ENCODE measurements around the gene PBX4. TPM values are rescaled to one million over a fixed set of nuclear protein-coding genes. Genes with fewer than 3 reads are reported as not detected.
A peak's percentile ranks its signal among the peaks of the same experiment; 100 is the strongest.

Gene PBX4
- total and polyA plus RNA-seq, 10 of the 15 experiments (the other 5 are each of a cell fraction or from before 2014, with no cell fraction given), result 0.18 to 17.3 (median 4.2) TPM

DNA sequence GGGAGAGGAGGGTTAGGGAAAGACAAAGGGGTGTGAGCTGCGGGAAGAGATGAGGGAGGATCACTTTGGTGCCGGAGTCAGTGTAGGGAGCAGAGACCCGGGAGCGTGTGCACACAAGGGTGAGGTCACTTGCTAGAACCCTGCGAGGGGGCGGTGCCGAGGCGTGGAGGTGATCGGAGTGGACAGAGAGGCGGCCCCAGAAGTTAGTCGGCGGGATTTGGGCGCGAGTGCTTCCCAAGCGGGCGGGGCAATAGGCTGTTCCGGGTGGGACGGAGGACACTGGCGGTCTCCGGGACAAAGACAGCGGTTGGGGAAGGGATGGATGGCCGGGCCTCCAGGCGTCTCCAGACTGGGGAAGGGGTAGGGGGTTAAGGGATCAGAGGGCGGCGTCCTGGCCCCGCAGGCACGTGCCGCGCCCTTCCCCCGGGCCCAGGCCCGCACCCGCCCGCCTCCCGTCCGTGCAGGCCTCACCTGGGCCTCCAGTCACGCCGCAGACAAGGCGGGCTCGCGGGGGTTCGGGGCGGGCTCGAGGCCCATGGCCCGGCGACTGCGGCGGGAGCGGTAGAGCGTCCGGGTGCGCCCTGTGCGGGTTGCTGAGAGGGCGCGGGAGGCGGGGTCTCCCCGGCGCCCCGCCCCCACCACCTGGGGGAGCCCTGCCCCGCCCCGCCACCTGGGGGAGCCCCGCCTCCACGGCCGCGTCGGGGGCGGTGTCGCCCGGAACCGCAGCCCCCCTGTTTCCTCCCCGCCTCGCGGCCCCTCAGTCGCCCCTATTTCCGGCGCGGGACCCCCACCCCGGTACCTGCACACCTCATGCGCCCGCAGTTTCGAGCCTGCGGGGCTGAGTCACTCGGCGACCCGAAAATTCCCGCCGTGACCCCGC is 9.4 kb upstream of the PBX4 start, which contains the start of gene LPAR2 (continued):
- TF ChIP-seq, protein P1, sequence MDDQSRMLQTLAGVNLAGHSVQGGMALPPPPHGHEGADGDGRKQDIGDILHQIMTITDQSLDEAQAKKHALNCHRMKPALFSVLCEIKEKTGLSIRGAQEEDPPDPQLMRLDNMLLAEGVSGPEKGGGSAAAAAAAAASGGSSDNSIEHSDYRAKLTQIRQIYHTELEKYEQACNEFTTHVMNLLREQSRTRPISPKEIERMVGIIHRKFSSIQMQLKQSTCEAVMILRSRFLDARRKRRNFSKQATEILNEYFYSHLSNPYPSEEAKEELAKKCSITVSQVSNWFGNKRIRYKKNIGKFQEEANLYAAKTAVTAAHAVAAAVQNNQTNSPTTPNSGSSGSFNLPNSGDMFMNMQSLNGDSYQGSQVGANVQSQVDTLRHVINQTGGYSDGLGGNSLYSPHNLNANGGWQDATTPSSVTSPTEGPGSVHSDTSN (IDR thresholded peaks at IDR 0.05; ENCODE audit: insufficient replicate concordance, low read depth, low read length), result no peak
- TF ChIP-seq CBX5 (IDR thresholded peaks at IDR 0.05; ENCODE audit: low read depth), result no peak
- TF ChIP-seq ASH2L (IDR thresholded peaks at IDR 0.05; ENCODE audit: borderline replicate concordance, low read depth), result no peak
- peak; percentile 70; the same call in 1 of the 2 replicates for TF ChIP-seq BACH1 (IDR thresholded peaks at IDR 0.05; ENCODE audit: borderline replicate concordance)
- TF ChIP-seq ZZZ3 (IDR thresholded peaks at IDR 0.05; ENCODE audit: control insufficient read depth, insufficient read length, low read depth), result no peak
- TF ChIP-seq, protein P2, sequence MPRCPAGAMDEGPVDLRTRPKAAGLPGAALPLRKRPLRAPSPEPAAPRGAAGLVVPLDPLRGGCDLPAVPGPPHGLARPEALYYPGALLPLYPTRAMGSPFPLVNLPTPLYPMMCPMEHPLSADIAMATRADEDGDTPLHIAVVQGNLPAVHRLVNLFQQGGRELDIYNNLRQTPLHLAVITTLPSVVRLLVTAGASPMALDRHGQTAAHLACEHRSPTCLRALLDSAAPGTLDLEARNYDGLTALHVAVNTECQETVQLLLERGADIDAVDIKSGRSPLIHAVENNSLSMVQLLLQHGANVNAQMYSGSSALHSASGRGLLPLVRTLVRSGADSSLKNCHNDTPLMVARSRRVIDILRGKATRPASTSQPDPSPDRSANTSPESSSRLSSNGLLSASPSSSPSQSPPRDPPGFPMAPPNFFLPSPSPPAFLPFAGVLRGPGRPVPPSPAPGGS (IDR thresholded peaks at IDR 0.05; ENCODE audit: borderline replicate concordance, insufficient read depth, low read depth, low read length, poor library complexity, severe bottlenecking), result no peak
- TF ChIP-seq NR2F1 (conservative IDR thresholded peaks at IDR 0.05), result peak; percentile 76; the same call in 1 of the 2 replicates
- no peak for TF ChIP-seq ZNF217 (IDR thresholded peaks at IDR 0.05)
- TF ChIP-seq CHD1 (IDR thresholded peaks at IDR 0.05; ENCODE audit: low read depth, low read length), result no peak
- TF ChIP-seq, protein P3, sequence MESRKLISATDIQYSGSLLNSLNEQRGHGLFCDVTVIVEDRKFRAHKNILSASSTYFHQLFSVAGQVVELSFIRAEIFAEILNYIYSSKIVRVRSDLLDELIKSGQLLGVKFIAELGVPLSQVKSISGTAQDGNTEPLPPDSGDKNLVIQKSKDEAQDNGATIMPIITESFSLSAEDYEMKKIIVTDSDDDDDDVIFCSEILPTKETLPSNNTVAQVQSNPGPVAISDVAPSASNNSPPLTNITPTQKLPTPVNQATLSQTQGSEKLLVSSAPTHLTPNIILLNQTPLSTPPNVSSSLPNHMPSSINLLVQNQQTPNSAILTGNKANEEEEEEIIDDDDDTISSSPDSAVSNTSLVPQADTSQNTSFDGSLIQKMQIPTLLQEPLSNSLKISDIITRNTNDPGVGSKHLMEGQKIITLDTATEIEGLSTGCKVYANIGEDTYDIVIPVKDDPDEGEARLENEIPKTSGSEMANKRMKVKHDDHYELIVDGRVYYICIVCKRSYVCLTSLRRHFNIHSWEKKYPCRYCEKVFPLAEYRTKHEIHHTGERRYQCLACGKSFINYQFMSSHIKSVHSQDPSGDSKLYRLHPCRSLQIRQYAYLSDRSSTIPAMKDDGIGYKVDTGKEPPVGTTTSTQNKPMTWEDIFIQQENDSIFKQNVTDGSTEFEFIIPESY (IDR thresholded peaks at IDR 0.05), result no peak
- no peak for TF ChIP-seq JUNB (IDR thresholded peaks at IDR 0.05)
- TF ChIP-seq, protein P4, sequence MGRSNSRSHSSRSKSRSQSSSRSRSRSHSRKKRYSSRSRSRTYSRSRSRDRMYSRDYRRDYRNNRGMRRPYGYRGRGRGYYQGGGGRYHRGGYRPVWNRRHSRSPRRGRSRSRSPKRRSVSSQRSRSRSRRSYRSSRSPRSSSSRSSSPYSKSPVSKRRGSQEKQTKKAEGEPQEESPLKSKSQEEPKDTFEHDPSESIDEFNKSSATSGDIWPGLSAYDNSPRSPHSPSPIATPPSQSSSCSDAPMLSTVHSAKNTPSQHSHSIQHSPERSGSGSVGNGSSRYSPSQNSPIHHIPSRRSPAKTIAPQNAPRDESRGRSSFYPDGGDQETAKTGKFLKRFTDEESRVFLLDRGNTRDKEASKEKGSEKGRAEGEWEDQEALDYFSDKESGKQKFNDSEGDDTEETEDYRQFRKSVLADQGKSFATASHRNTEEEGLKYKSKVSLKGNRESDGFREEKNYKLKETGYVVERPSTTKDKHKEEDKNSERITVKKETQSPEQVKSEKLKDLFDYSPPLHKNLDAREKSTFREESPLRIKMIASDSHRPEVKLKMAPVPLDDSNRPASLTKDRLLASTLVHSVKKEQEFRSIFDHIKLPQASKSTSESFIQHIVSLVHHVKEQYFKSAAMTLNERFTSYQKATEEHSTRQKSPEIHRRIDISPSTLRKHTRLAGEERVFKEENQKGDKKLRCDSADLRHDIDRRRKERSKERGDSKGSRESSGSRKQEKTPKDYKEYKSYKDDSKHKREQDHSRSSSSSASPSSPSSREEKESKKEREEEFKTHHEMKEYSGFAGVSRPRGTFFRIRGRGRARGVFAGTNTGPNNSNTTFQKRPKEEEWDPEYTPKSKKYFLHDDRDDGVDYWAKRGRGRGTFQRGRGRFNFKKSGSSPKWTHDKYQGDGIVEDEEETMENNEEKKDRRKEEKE (IDR thresholded peaks at IDR 0.05), result no peak
- no peak for TF ChIP-seq IRF4 (IDR thresholded peaks at IDR 0.05; ENCODE audit: low read depth, low read length)
- no peak for TF ChIP-seq BMI1 (IDR thresholded peaks at IDR 0.05; ENCODE audit: borderline replicate concordance)
- no peak for TF ChIP-seq ZNF384 (IDR thresholded peaks at IDR 0.05; ENCODE audit: borderline replicate concordance, low read depth, low read length)
- TF ChIP-seq EZH2 (IDR thresholded peaks at IDR 0.05; ENCODE audit: borderline replicate concordance, control insufficient read depth, low read depth, low read length), result no peak
- TF ChIP-seq RELA (IDR thresholded peaks at IDR 0.05; ENCODE audit: borderline replicate concordance, partially characterized antibody), result no peak
- no peak for TF ChIP-seq HDGF (IDR thresholded peaks at IDR 0.05)
- no peak for TF ChIP-seq SPI1 (IDR thresholded peaks at IDR 0.05; ENCODE audit: borderline replicate concordance, insufficient read depth, low read depth, low read length)
- TF ChIP-seq, protein P5, sequence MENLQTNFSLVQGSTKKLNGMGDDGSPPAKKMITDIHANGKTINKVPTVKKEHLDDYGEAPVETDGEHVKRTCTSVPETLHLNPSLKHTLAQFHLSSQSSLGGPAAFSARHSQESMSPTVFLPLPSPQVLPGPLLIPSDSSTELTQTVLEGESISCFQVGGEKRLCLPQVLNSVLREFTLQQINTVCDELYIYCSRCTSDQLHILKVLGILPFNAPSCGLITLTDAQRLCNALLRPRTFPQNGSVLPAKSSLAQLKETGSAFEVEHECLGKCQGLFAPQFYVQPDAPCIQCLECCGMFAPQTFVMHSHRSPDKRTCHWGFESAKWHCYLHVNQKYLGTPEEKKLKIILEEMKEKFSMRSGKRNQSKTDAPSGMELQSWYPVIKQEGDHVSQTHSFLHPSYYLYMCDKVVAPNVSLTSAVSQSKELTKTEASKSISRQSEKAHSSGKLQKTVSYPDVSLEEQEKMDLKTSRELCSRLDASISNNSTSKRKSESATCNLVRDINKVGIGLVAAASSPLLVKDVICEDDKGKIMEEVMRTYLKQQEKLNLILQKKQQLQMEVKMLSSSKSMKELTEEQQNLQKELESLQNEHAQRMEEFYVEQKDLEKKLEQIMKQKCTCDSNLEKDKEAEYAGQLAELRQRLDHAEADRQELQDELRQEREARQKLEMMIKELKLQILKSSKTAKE (IDR thresholded peaks at IDR 0.05; ENCODE audit: low read depth, poor library complexity, severe bottlenecking), result no peak
